HAP-1 (cell line): ENCODE results near the gene DCD.
A peak's percentile ranks its signal among the peaks of the same experiment; 100 is the strongest.

ENCODE experiments used
- DNase-seq, 2 experiments: peaks; one replicate each; pipeline ENCODE4 v3.0.0-alpha.2; 2016 to 2020; ENCODE audit warnings: low spot score in 2 of 2
- H3K27me3 ChIP-seq: fragments of 250-450 bp; sonication (Bioruptor Pico); 2 replicates; pipeline ENCODE4 v1.5.1; 2020; ENCODE audit warnings: low read depth, mild to moderate bottlenecking, moderate library complexity
- H3K36me3 ChIP-seq: fragments of 250-450 bp; sonication (Bioruptor Pico); replicated peaks from 2 replicates; pipeline ENCODE4 v1.5.1; 2020; ENCODE audit warnings: mild to moderate bottlenecking
- H3K4me1 ChIP-seq: fragments of 250-450 bp; sonication (Bioruptor Pico); 2 replicates; pipeline ENCODE4 v1.5.1; 2020; ENCODE audit warnings: mild to moderate bottlenecking
- H3K4me3 ChIP-seq: fragments of 250-450 bp; sonication (Bioruptor Pico); 2 replicates; pipeline ENCODE4 v1.5.1; 2020; ENCODE audit warnings: mild to moderate bottlenecking, moderate library complexity
- H3K9me3 ChIP-seq: fragments of 250-450 bp; sonication (Bioruptor Pico); 2 replicates; pipeline ENCODE4 v1.5.1; 2020; ENCODE audit warnings: mild to moderate bottlenecking, moderate library complexity
- in situ Hi-C: fragments of 300-500 bp; cut with MboI; formaldehyde crosslinking; loops from 3 replicates; pipeline ENCODE4 v1.14.3; 2020; ENCODE audit warnings: low sequenced_read_pairs, inconsistent platforms, mixed read lengths

Gene DCD

GRCh38 chr12:54612225-54612750 is 35.9 kb downstream of the DCD start:
- no peak for DNase-seq
- Histone ChIP-seq H3K4me3 (no peak overlapping the region), H3K36me3 (no peaks in the 10 kb centered on the region), H3K27me3 (peaks cover 13% of the 10 kb centered on the region), H3K4me1 (no peaks in the 10 kb centered on the region), H3K9me3 (no peaks in the 10 kb centered on the region)
- in situ Hi-C loops = no loop called here

GRCh38 chr12:54611715-54612149 is 36.4 kb downstream of the DCD start:
- in situ Hi-C loops = no loop called here
- Histone ChIP-seq H3K27me3 (peaks cover 10% of the 10 kb centered on the region), H3K36me3 (no peaks in the 10 kb centered on the region)

GRCh38 chr12:54608769-54609168 is 39.4 kb downstream of the DCD start:
- in situ Hi-C loops = no loop called here

More at GRCh38 chr12:54611715-54612149, 36.4 kb downstream of the DCD start:
- H3K9me3 ChIP-seq = no peaks in the 10 kb centered on the region
- no peak for DNase-seq
- no peak overlapping the region for H3K4me3 ChIP-seq
- no peaks in the 10 kb centered on the region for H3K4me1 ChIP-seq

GRCh38 chr12:54608156-54608555 is 40.0 kb downstream of the DCD start:
- in situ Hi-C loops = no loop called here
- no peak overlapping the region for H3K4me3 ChIP-seq
- H3K36me3 ChIP-seq = no peaks in the 10 kb centered on the region
- H3K9me3 ChIP-seq = no peaks in the 10 kb centered on the region
- H3K27me3 ChIP-seq = peaks cover 4% of the 10 kb centered on the region; the same call in 1 of the 2 replicates
- no peak for DNase-seq
- no peaks in the 10 kb centered on the region for H3K4me1 ChIP-seq

More at GRCh38 chr12:54608769-54609168, 39.4 kb downstream of the DCD start:
- no peak for DNase-seq
- Histone ChIP-seq H3K4me1 (no peaks in the 10 kb centered on the region), H3K4me3 (no peak overlapping the region), H3K36me3 (no peaks in the 10 kb centered on the region), H3K27me3 (peaks cover 4% of the 10 kb centered on the region; the same call in 1 of the 2 replicates), H3K9me3 (no peaks in the 10 kb centered on the region)

- Histone ChIP-seq H3K9me3 (no peaks in the 10 kb centered on the region), H3K4me1 (no peaks in the 10 kb centered on the region; the same call in none of the 2 replicates), H3K27me3 (no peaks in the 10 kb centered on the region; the same call in 1 of the 2 replicates), H3K4me3 (no peak overlapping the region), H3K36me3 (no peaks in the 10 kb centered on the region)
- no peak for DNase-seq
- in situ Hi-C loops = no loop called here
These were observed 41.6 kb downstream of the DCD start for GRCh38 chr12:54606556-54606955.

- Histone ChIP-seq H3K4me3 (no peak overlapping the region), H3K27me3 (peaks cover 1% of the 10 kb centered on the region), H3K9me3 (no peaks in the 10 kb centered on the region), H3K4me1 (no peaks in the 10 kb centered on the region; the same call in none of the 2 replicates), H3K36me3 (no peaks in the 10 kb centered on the region)
- no peak for DNase-seq
- in situ Hi-C loops = no loop called here
These were observed 42.8 kb downstream of the DCD start for GRCh38 chr12:54605138-54605970.

GRCh38 chr12:54604436-54604835 is 43.7 kb downstream of the DCD start:
- no peaks in the 10 kb centered on the region for H3K36me3 ChIP-seq
- in situ Hi-C loops = no loop called here
- H3K27me3 ChIP-seq = peaks cover 7% of the 10 kb centered on the region
- H3K4me1 ChIP-seq = no peaks in the 10 kb centered on the region; the same call in none of the 2 replicates
- no peak for DNase-seq
- no peaks in the 10 kb centered on the region for H3K9me3 ChIP-seq
- H3K4me3 ChIP-seq = no peak overlapping the region

- H3K9me3 ChIP-seq = no peaks in the 10 kb centered on the region
- no peak for DNase-seq
- H3K36me3 ChIP-seq = no peaks in the 10 kb centered on the region
- H3K4me1 ChIP-seq = no peaks in the 10 kb centered on the region; the same call in none of the 2 replicates
- in situ Hi-C loops = no loop called here
- peaks cover 8% of the 10 kb centered on the region for H3K27me3 ChIP-seq
- H3K4me3 ChIP-seq = no peak overlapping the region
These were observed 44.3 kb downstream of the DCD start for GRCh38 chr12:54603872-54604271.

- in situ Hi-C loops = no loop called here
- Histone ChIP-seq H3K9me3 (no peaks in the 10 kb centered on the region), H3K4me3 (no peak overlapping the region), H3K4me1 (no peaks in the 10 kb centered on the region; the same call in none of the 2 replicates), H3K36me3 (no peaks in the 10 kb centered on the region), H3K27me3 (peaks cover 8% of the 10 kb centered on the region)
- DNase-seq = peak; percentile 60 to 78
These were observed 44.9 kb downstream of the DCD start for GRCh38 chr12:54603173-54603814.

GRCh38 chr12:54602661-54603060 is 45.5 kb downstream of the DCD start:
- peaks cover 8% of the 10 kb centered on the region for H3K27me3 ChIP-seq
- in situ Hi-C loops = no loop called here

GRCh38 chr12:54601841-54602240 is 46.3 kb downstream of the DCD start:
- DNase-seq = no peak
- Histone ChIP-seq H3K9me3 (no peaks in the 10 kb centered on the region), H3K36me3 (no peaks in the 10 kb centered on the region), H3K27me3 (peaks cover 12% of the 10 kb centered on the region), H3K4me3 (no peak overlapping the region), H3K4me1 (no peaks in the 10 kb centered on the region; the same call in none of the 2 replicates)
- in situ Hi-C loops = no loop called here

More at GRCh38 chr12:54602661-54603060, 45.5 kb downstream of the DCD start:
- Histone ChIP-seq H3K36me3 (no peaks in the 10 kb centered on the region), H3K9me3 (no peaks in the 10 kb centered on the region), H3K4me3 (no peak overlapping the region), H3K4me1 (no peaks in the 10 kb centered on the region; the same call in none of the 2 replicates)
- DNase-seq = no peak

GRCh38 chr12:54598970-54599369 is 49.2 kb downstream of the DCD start:
- DNase-seq = no peak
- Histone ChIP-seq H3K27me3 (peaks cover 12% of the 10 kb centered on the region), H3K36me3 (no peaks in the 10 kb centered on the region), H3K9me3 (no peaks in the 10 kb centered on the region), H3K4me1 (no peaks in the 10 kb centered on the region; the same call in none of the 2 replicates), H3K4me3 (no peak overlapping the region)
- in situ Hi-C loops = no loop called here

- in situ Hi-C loops = no loop called here
These were observed 51.6 kb downstream of the DCD start for GRCh38 chr12:54596526-54596946.

GRCh38 chr12:54595471-54595870 is 52.7 kb downstream of the DCD start:
- DNase-seq = no peak
- Histone ChIP-seq H3K9me3 (no peaks in the 10 kb centered on the region), H3K36me3 (no peaks in the 10 kb centered on the region), H3K4me3 (no peak overlapping the region), H3K4me1 (no peaks in the 10 kb centered on the region), H3K27me3 (peaks cover 12% of the 10 kb centered on the region)
- in situ Hi-C loops = no loop called here

More at GRCh38 chr12:54596526-54596946, 51.6 kb downstream of the DCD start:
- no peak overlapping the region for H3K4me3 ChIP-seq
- no peaks in the 10 kb centered on the region for H3K4me1 ChIP-seq
- peak; percentile 67 to 86 for DNase-seq
- H3K36me3 ChIP-seq = no peaks in the 10 kb centered on the region
- H3K27me3 ChIP-seq = peaks cover 12% of the 10 kb centered on the region
- H3K9me3 ChIP-seq = no peaks in the 10 kb centered on the region
